BJ (cell line): ENCODE measurements around the gene USP31. TPM values are rescaled to one million over a fixed set of nuclear protein-coding genes. Genes with fewer than 3 reads are reported as not detected.

Source experiments
- CTCF ChIA-PET: fragments of 350-600 bp; formaldehyde crosslinking; extraction: SDS; loops from one replicate; lab custom pipeline; 2021; ENCODE audit warnings: antibody characterized with exemption, inconsistent platforms; lab: Yijun Ruan, JAX
- POLR2A ChIA-PET: fragments of 300-600 bp; sonication (Branson Sonifier 250); formaldehyde crosslinking; extraction: SDS; loops from one replicate; lab custom pipeline; 2021; ENCODE audit warnings: antibody characterized with exemption; lab: Charles Lee
- DNase-seq: peaks from one replicate; pipeline ENCODE4 v3.0.0-alpha.2; 2011; ENCODE audit warnings: low read depth
- H3K27me3 ChIP-seq: 2 replicates; pipeline ENCODE4 v1.6.0; 2011; ENCODE audit warnings: low read length; ENCODE audit not compliant: control insufficient read depth, insufficient read depth
- H3K36me3 ChIP-seq: 2 replicates; pipeline ENCODE4 v1.5.1; 2011; ENCODE audit warnings: low read length; ENCODE audit not compliant: control insufficient read depth, insufficient read depth
- H3K4me3 ChIP-seq: 2 replicates; pipeline ENCODE4 v1.5.1; 2011; ENCODE audit warnings: low read depth, mild to moderate bottlenecking, control low read depth, low read length
- CTCF ChIP-seq: IDR thresholded peaks from 2 replicates; pipeline ENCODE4 v1.5.1; 2011; ENCODE audit warnings: low read depth, mild to moderate bottlenecking, control low read depth, inconsistent platforms, low read length, moderate library complexity; ENCODE audit not compliant: insufficient read depth
- polyA plus RNA-seq: library from polyadenylated mRNA; depleted of rRNA; stranded (reverse); fragments of >200 nt; gene quantifications from 2 replicates; pipeline ENCODE4 v1.2.3, GENCODE V29; 2011

USP31 gene
- polyA plus RNA-seq, 1 experiment = 5.4 TPM

GRCh38 chr16:23045025-23045424 lies 104.2 kb downstream of the USP31 start:
- Histone ChIP-seq H3K27me3 (no peaks in the 10 kb centered on the region), H3K36me3 (no peaks in the 10 kb centered on the region), H3K4me3 (no peak overlapping the region)
- TF ChIP-seq CTCF = no peak
- ChIA-PET POLR2A (no interaction called here), CTCF (interaction anchor here (1.2 kb wide), 1 partner anchor 15 kb away, joined by 3 read pairs; no protein-coding TSS in a partner anchor)
- no peak for DNase-seq

GRCh38 chr16:23040246-23040645 lies 109.0 kb downstream of the USP31 start:
- ChIA-PET POLR2A (no interaction called here), CTCF (no interaction called here)
- Histone ChIP-seq H3K4me3 (no peak overlapping the region), H3K36me3 (no peaks in the 10 kb centered on the region), H3K27me3 (no peaks in the 10 kb centered on the region)
- TF ChIP-seq CTCF = no peak
- no peak for DNase-seq

- no peak for DNase-seq
- POLR2A ChIA-PET = no interaction called here
- Histone ChIP-seq H3K36me3 (no peaks in the 10 kb centered on the region), H3K4me3 (no peak overlapping the region), H3K27me3 (no peaks in the 10 kb centered on the region)
- no peak for TF ChIP-seq CTCF
- CTCF ChIA-PET = no interaction called here
Observed at GRCh38 chr16:23039118-23039517, 110.1 kb downstream of the USP31 start.

GRCh38 chr16:23035240-23035639 lies 114.0 kb downstream of the USP31 start:
- ChIA-PET CTCF (no interaction called here), POLR2A (no interaction called here)
- H3K36me3 ChIP-seq = no peaks in the 10 kb centered on the region
- H3K4me3 ChIP-seq = no peak overlapping the region
- DNase-seq = no peak
- H3K27me3 ChIP-seq = no peaks in the 10 kb centered on the region
- no peak for TF ChIP-seq CTCF

- Histone ChIP-seq H3K36me3 (no peaks in the 10 kb centered on the region), H3K27me3 (no peaks in the 10 kb centered on the region), H3K4me3 (no peak overlapping the region)
- DNase-seq = no peak
- POLR2A ChIA-PET = no interaction called here
- no peak for TF ChIP-seq CTCF
- CTCF ChIA-PET = no interaction called here
Observed at GRCh38 chr16:23031508-23032098, 117.6 kb downstream of the USP31 start.
